GM18909 (cell line): ENCODE data around the gene TESPA1.
A peak's percentile ranks its signal among the peaks of the same experiment; 100 is the strongest.
"Not testable (repeated sequence)": the region's sequence is repeated elsewhere in the genome, so short reads cannot be mapped to it uniquely, and the experiment has no call there.

ENCODE experiments used
- ATAC-seq: cut with Tn5 transposase; IDR thresholded peaks from one replicate; pipeline ENCODE4 v1.9.1; 2021; ENCODE audit warnings: mild to moderate bottlenecking; ENCODE audit not compliant: unreplicated experiment, poor library complexity

Gene TESPA1

GRCh38 chr12:54950071-54950727 is 34.4 kb downstream of the TESPA1 start:
- ATAC-seq = no peak

DNA sequence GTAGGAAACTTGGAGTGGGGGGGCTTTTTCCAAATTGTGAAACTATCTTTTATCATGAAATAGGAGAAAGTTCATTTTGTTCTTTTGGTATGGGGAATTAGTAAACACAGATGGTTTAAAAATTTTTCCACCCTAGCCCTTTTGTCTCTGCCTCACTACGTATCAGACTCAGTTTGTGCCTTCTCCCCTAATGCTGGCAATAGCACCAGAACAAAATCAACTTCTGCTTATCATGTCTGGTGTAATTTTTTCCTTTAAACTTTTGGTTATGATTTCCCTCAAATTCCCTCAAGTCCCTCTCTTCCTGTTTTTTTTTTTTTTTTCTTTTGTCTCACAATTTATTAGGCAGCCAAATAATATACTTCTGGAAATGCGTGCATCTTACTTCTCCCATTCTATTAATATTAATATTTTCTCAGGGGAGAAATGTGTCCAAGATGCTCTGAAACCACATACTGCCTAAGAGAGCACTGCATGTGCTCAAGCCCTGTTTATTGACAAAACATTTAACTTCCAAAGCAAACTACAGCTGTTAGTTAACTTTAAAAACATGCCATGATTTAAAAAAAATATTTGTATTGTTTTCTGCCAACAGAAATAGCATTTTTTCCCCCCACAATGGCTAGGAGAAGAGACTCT is 35.4 kb downstream of the TESPA1 start:
- ATAC-seq = no peak

- no peak for ATAC-seq
These were observed 36.4 kb downstream of the TESPA1 start for GRCh38 chr12:54948171-54948570.

GRCh38 chr12:54945082-54945481 is 39.5 kb downstream of the TESPA1 start:
- no peak for ATAC-seq

DNA sequence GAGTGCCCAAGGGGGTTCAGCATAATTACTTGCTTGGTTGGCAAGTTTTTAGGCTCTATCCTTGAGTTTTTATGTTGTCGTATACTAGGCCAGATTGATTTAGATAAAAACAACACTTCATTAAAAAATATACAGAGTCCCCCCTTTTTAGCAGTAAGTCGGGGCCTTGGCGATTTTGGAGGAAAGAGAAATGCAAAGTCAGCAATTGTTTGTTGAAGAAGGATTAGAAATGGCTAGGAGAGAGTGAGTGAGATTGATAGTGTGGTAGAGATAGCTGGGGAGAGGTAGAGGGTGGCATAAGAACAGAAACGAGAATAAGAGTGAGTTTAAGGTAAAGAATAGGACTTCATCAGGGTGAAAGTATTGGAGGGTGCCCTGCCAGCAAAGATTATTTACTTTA is 41.3 kb downstream of the TESPA1 start:
- ATAC-seq = not testable (repeated sequence)

GRCh38 chr12:54941659-54942058 is 42.9 kb downstream of the TESPA1 start:
- no peak for ATAC-seq

- ATAC-seq = no peak
These were observed 43.7 kb downstream of the TESPA1 start for GRCh38 chr12:54940727-54941315.

GRCh38 chr12:54937929-54938328 is 46.6 kb downstream of the TESPA1 start:
- ATAC-seq = no peak

GRCh38 chr12:54937376-54937775 is 47.2 kb downstream of the TESPA1 start:
- ATAC-seq = no peak

DNA sequence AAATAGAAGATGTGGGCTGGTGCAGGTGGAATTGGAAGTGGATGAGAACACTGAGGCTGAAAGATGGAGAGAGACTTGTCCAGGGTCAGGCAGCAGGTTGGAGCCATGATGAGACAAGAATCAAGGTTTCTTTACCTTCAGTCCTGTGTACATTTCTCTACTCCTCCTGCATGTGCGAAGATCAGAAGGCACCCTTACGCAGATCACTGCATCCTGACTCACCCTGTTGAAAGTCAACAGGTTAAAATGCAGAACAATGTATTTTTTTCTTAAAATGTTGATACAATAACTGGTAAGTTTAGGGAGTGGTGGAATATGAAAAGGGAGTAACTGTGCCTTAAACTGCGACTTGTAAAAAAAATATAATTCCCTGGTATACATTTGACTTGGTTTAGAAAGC is 47.8 kb downstream of the TESPA1 start:
- ATAC-seq = no peak

DNA sequence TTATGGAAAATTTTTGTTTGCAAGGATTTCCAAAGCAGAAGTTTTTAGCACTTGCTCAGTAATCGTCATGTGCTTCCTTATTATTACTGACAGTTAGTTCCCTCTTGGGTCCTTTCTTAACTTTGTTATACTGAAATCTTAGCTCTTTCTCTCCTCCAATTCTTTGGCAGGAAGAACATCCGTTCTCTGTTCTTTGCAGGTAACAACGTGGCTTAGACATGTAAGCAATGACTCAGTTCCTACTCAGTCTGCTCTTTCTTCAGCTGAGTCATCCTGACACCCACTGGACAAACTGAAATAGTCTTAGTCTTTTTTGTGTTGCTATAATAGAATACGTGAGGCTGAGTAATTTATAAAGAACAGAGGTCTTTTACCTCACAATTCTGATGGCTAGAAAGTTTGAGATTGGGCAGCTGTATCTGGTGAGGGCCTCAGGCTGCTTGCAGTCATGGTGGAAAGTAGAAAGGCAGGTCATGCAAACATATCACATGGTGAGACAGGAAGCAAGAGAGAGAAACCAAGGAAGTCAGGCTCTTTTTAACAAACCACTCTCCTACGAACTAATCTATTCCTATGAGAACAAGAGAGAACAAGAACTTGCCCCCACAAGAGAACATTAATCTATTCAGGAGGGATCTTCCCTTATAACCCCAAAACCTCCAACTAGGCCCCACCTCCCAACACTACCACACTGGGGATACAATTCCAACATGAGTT is 49.2 kb downstream of the TESPA1 start:
- peak; percentile 97 for ATAC-seq

GRCh38 chr12:54934419-54934818 is 50.1 kb downstream of the TESPA1 start:
- ATAC-seq = no peak

- peak; percentile 42 for ATAC-seq
These were observed 51.2 kb downstream of the TESPA1 start for GRCh38 chr12:54933376-54933775.

GRCh38 chr12:54932691-54933090 is 51.9 kb downstream of the TESPA1 start:
- ATAC-seq = no peak

DNA sequence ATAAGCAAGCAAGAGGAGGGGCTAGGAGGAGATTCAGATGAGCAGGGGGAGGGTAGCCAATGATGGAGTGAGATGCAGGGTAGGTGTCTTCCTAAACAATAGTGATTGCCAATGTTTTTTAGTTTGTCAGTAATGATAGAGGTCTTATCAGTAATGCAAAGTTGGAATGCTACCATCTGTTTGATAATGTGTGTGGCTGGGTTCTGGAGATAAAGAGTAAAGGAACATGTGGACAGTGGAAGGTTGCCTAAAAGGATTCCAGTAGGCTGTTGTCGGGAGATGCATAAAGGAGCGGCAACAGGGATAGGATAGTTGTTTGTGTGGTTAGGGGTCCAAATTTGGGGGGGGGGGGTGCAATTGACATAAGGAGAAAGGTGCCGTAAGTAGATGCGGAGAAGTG is 52.5 kb downstream of the TESPA1 start:
- ATAC-seq = no peak

DNA sequence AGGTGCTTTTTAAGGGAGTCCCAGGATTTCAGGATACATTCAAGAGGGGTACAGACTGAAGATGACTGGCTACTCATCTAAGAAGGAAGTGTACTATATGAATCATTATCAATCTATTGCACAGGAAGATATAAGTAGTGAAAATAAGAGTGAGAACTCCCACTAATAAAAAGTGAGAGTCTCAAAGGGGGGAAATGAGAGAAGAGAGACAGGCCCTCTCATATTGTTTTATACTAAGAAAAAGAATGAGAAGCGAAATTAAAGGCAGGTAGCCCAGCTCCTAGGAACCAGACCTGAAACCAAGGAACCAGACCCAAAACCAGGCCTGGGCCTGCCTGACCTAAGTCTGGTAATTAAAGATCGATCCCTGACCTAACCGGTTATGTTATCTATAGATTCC is 54.6 kb downstream of the TESPA1 start:
- ATAC-seq = no peak

DNA sequence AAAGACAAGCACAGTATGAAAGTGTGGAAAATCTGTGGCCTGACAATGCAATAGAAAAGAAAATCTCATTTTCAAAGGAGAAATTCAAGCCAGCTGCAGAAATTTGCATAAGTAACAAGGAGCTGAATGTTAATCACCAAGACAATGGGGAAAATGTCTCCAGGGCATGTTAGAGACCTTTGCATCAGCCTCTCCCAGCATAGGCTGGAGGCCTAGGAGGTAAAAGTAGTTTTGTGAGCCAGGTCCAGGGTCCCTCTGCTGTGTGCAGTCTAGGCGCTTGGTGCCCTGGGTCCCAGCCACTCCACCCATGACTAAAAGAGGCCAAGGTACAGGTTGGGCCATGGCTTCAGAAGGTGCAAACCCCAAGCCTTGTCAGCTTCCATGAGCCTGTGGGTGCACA is 58.3 kb downstream of the TESPA1 start:
- no peak for ATAC-seq

DNA sequence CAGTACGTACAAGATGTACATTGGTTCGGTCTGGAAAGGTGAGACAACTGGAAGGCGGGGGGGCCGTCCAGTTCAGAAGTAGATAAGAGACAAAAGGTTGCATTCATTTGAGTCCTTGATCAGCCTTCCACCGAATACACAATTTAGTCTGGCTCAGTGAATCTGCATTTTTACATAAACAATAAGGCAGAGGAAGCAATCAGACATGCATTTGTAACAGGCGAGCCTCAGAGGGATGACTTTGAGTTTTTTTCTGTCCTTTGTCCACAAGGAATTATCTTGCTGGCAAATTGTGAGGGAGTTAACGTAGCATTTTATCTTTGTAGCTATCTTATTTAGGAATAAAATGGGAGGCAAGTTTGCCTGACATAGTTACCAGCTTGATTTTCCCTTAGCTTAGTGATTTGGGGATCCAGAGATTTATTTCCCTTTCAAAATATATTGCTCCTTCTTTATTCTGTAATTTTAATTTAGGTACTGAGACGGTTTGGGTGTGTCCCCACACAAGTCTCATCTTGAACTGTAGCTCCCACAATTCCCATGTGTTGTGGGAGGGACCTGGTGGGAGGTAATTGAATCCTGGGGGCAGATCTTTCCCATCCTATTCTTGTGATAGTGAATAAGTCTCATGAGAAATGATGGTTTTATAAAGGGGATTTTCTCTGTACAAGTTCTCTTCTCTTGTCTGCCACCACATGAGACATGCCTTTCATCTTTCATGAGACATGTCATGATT is 59.4 kb downstream of the TESPA1 start:
- no peak for ATAC-seq

GRCh38 chr12:54917001-54917488 is 67.5 kb downstream of the TESPA1 start:
- no peak for ATAC-seq
